Measurements from ENCODE around the gene MYBPC1.
A peak's percentile ranks its signal among the peaks of the same experiment; 100 is the strongest.
"Not testable (repeated sequence)": the region's sequence is repeated elsewhere in the genome, so short reads cannot be mapped to it uniquely, and the experiment has no call there.

The MYBPC1 gene

GRCh38 chr12:101664992-101665391 lies 70.2 kb downstream of the MYBPC1 start:
- peaks cover under 1% of the 10 kb centered on the region for H3K4me1 Mint-ChIP-seq
- no peak overlapping the region for H3K27ac Mint-ChIP-seq
- DNase-seq (ENCODE audit: low spot score in 2 of 2) (no peak), ATAC-seq (no peak)
- no peaks in the 10 kb centered on the region for H3K9me3 Mint-ChIP-seq
- no peak overlapping the region for H3K4me3 Mint-ChIP-seq
- H3K36me3 Mint-ChIP-seq, result peaks cover 3% of the 10 kb centered on the region

GRCh38 chr12:101666052-101666728 lies 71.4 kb downstream of the MYBPC1 start:
- Mint-ChIP-seq H3K36me3 (peaks cover 6% of the 10 kb centered on the region), H3K4me1 (peaks cover 9% of the 10 kb centered on the region), H3K27ac (no peak overlapping the region), H3K4me3 (no peak overlapping the region), H3K9me3 (no peaks in the 10 kb centered on the region)
- DNase-seq (ENCODE audit: low spot score in 2 of 2), result no peak
- peak; percentile 13 for ATAC-seq

DNA sequence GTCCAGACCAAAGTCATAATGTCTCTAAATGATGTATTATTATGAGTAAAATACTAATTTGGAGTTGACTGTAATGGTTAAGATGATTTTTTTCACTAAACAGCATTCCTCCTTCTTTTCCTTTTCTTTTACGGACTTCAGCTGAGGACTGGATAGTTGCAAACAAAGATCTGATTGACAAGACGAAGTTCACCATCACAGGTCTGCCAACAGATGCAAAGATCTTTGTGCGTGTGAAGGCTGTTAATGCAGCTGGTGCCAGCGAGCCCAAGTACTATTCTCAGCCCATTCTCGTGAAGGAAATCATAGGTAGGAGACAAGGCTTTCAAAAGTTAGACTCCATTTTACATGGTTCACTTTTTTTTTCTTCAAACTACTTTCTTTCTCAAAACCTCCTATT lies 72.8 kb downstream of the MYBPC1 start:
- ATAC-seq (no peak), DNase-seq (ENCODE audit: low spot score in 2 of 2) (no peak)
- H3K9me3 Mint-ChIP-seq, result no peaks in the 10 kb centered on the region
- no peak overlapping the region for H3K4me3 Mint-ChIP-seq
- H3K27ac Mint-ChIP-seq, result no peak overlapping the region
- H3K4me1 Mint-ChIP-seq, result peaks cover 20% of the 10 kb centered on the region
- peaks cover 6% of the 10 kb centered on the region for H3K36me3 Mint-ChIP-seq

DNA sequence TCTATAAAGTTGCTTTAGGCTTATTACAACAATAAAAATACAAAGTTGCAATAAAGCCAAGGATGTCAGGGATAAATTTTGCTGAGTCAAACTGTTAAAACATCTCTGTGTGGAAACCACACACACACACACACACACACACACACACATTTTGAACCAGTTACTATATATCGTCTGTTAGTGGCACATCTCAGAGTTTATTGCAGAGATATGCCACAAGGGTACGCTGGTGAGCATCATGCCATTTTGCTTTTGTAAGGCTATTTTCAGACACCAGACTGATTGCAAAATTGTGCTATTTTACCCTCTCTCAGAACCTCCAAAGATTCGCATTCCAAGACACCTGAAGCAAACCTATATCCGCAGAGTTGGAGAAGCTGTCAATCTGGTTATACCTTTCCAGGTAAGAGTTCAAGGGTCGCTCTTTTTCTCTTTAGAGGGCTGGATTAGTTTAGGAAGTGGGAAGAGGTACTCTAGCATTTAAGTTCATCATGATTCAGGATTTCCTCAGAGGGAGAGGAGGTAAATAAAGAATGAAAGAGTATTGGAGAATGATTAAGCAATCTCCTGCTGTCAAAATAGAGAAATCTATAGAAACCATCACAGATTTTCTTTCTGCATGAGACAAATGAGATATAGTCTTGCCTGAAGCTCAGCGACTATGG lies 75.4 kb downstream of the MYBPC1 start:
- peaks cover 20% of the 10 kb centered on the region for H3K4me1 Mint-ChIP-seq
- H3K27ac Mint-ChIP-seq, result no peak overlapping the region
- DNase-seq (ENCODE audit: low spot score in 2 of 2), result peak in 1 of 2 donors; percentile 58

GRCh38 chr12:101671157-101671791 lies 76.5 kb downstream of the MYBPC1 start:
- DNase-seq (ENCODE audit: low spot score in 2 of 2) (peak in 1 of 2 donors; percentile 57), ATAC-seq (peak; percentile 84)
- no peaks in the 10 kb centered on the region for H3K9me3 Mint-ChIP-seq
- peaks cover 6% of the 10 kb centered on the region for H3K36me3 Mint-ChIP-seq
- peak overlapping the region; percentile 61 for H3K27ac Mint-ChIP-seq
- H3K4me1 Mint-ChIP-seq, result peaks cover 20% of the 10 kb centered on the region
- H3K4me3 Mint-ChIP-seq, result peak overlapping the region; percentile 50

More for the DNA sequence above, 75.4 kb downstream of the MYBPC1 start:
- no peaks in the 10 kb centered on the region for H3K9me3 Mint-ChIP-seq
- H3K36me3 Mint-ChIP-seq, result peaks cover 6% of the 10 kb centered on the region
- peak; percentile 71 for ATAC-seq
- no peak overlapping the region for H3K4me3 Mint-ChIP-seq

GRCh38 chr12:101671833-101672232 lies 77.1 kb downstream of the MYBPC1 start:
- Mint-ChIP-seq H3K9me3 (no peaks in the 10 kb centered on the region), H3K4me3 (peak overlapping the region; percentile 50), H3K36me3 (peaks cover 6% of the 10 kb centered on the region), H3K27ac (peak overlapping the region; percentile 61), H3K4me1 (peaks cover 20% of the 10 kb centered on the region)
- ATAC-seq (no peak), DNase-seq (ENCODE audit: low spot score in 2 of 2) (no peak)

GRCh38 chr12:101675555-101675954 lies 80.8 kb downstream of the MYBPC1 start:
- Mint-ChIP-seq H3K27ac (no peak overlapping the region), H3K36me3 (no peaks in the 10 kb centered on the region)

GRCh38 chr12:101676497-101676896 lies 81.7 kb downstream of the MYBPC1 start:
- not testable (repeated sequence) for H3K9me3 Mint-ChIP-seq, H3K4me3 Mint-ChIP-seq
- H3K4me1 Mint-ChIP-seq, result peaks cover 19% of the 10 kb centered on the region

More at GRCh38 chr12:101675555-101675954, 80.8 kb downstream of the MYBPC1 start:
- ATAC-seq (no peak), DNase-seq (ENCODE audit: low spot score in 2 of 2) (no peak)
- H3K4me3 Mint-ChIP-seq, result no peak overlapping the region
- H3K9me3 Mint-ChIP-seq, result no peaks in the 10 kb centered on the region
- H3K4me1 Mint-ChIP-seq, result peaks cover 26% of the 10 kb centered on the region

DNA sequence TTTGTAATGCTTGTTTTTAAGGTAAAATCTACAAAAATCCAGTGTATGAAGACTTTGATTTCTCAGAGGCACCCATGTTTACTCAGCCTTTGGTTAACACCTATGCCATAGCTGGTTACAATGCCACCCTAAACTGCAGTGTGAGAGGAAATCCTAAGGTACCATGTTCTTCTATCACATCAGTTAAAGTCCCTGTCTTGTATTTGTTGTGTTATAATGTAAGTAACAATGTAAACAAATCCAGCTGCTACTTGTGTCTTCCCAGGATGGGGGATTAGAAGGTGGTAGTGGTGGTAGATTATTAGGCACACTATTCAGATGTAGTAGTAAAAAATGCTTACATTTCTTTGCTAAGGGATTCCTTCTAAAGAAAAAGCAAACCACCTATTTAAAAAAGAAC lies 83.3 kb downstream of the MYBPC1 start:
- Mint-ChIP-seq H3K27ac (no peak overlapping the region), H3K4me1 (peaks cover 11% of the 10 kb centered on the region), H3K9me3 (no peaks in the 10 kb centered on the region)

More at GRCh38 chr12:101676497-101676896, 81.7 kb downstream of the MYBPC1 start:
- DNase-seq (ENCODE audit: low spot score in 2 of 2); H3K36me3 Mint-ChIP-seq; H3K27ac Mint-ChIP-seq; ATAC-seq: not testable (repeated sequence)

DNA sequence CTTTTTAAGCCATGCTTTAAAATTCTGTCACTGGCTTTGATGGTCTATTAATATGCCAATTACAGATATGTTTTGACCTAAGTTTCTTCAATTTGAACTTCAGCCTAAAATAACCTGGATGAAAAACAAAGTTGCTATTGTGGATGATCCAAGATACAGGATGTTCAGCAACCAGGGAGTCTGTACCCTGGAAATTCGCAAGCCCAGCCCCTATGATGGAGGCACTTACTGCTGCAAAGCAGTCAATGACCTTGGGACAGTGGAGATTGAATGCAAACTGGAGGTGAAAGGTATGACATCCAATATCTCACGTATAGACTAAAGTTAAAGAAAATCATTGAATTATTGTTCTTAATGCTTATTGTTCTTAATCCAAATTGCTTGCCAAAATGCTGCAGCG lies 85.5 kb downstream of the MYBPC1 start:
- Mint-ChIP-seq H3K27ac (no peak overlapping the region), H3K36me3 (no peaks in the 10 kb centered on the region), H3K4me1 (peaks cover 11% of the 10 kb centered on the region), H3K9me3 (no peaks in the 10 kb centered on the region), H3K4me3 (no peak overlapping the region)
- no peak for ATAC-seq
- DNase-seq (ENCODE audit: low spot score in 2 of 2), result no peak

More for the DNA sequence above, 83.3 kb downstream of the MYBPC1 start:
- Mint-ChIP-seq H3K4me3 (no peak overlapping the region), H3K36me3 (no peaks in the 10 kb centered on the region)
- ATAC-seq (peak; percentile 64), DNase-seq (ENCODE audit: low spot score in 2 of 2) (no peak)

GRCh38 chr12:101680647-101681046 lies 85.9 kb downstream of the MYBPC1 start:
- ATAC-seq, result no peak
- Mint-ChIP-seq H3K36me3 (no peaks in the 10 kb centered on the region), H3K4me1 (peaks cover 11% of the 10 kb centered on the region), H3K4me3 (no peak overlapping the region), H3K27ac (no peak overlapping the region), H3K9me3 (no peaks in the 10 kb centered on the region)
- DNase-seq (ENCODE audit: low spot score in 2 of 2), result no peak

DNA sequence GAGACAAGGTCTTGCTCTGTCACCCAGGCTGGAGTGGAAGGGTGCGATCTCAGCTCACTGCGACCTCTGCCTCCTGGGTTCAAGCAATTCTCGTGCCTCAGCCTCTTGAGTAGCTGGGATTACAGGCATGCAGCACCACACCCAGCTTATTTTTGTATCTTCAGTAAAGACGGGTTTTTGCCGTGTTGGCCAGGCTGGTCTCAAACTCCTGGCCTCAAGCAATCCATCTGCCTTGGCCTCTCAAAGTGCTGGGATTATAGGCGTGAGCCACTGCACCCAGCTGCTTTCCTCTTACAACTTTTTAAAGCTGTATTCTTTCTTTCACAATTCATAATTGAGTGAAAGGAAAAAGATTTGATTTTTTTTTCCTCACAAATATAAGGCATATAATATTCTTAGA lies 86.9 kb downstream of the MYBPC1 start:
- not testable (repeated sequence) for H3K9me3 Mint-ChIP-seq; H3K36me3 Mint-ChIP-seq; ATAC-seq; H3K27ac Mint-ChIP-seq; H3K4me3 Mint-ChIP-seq; DNase-seq (ENCODE audit: low spot score in 2 of 2)
- peaks cover 11% of the 10 kb centered on the region for H3K4me1 Mint-ChIP-seq

- Mint-ChIP-seq H3K4me1 (no peaks in the 10 kb centered on the region), H3K36me3 (no peaks in the 10 kb centered on the region), H3K4me3 (no peak overlapping the region), H3K9me3 (no peaks in the 10 kb centered on the region), H3K27ac (no peak overlapping the region)
- DNase-seq (ENCODE audit: low spot score in 2 of 2) (no peak), ATAC-seq (no peak)
Measured at GRCh38 chr12:101685092-101685491, 90.3 kb downstream of the MYBPC1 start.

DNA sequence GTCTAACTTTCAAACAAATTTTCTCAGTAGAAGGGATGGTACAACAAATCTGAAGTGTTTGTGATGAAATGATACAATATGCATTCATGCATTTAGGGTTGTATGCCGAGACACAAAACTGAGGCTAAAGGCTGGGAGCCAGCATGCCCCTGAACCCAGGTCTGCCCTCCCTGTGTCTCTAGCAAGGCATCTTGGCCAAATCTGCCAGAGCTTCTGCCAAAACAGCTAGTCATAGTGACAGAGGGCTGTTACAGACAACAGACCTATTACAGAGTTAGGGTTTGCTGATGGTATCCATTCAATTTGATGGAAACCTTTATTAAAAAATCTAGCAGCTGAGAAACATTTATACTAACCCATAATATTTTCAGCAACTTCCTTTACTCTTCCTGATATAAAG lies 91.4 kb downstream of the MYBPC1 start:
- H3K9me3 Mint-ChIP-seq, result no peaks in the 10 kb centered on the region
- no peak for DNase-seq (ENCODE audit: low spot score in 2 of 2)
- ATAC-seq, result no peak
- H3K27ac Mint-ChIP-seq, result no peak overlapping the region
- no peaks in the 10 kb centered on the region for H3K36me3 Mint-ChIP-seq
- H3K4me1 Mint-ChIP-seq, result no peaks in the 10 kb centered on the region
- no peak overlapping the region for H3K4me3 Mint-ChIP-seq

DNA sequence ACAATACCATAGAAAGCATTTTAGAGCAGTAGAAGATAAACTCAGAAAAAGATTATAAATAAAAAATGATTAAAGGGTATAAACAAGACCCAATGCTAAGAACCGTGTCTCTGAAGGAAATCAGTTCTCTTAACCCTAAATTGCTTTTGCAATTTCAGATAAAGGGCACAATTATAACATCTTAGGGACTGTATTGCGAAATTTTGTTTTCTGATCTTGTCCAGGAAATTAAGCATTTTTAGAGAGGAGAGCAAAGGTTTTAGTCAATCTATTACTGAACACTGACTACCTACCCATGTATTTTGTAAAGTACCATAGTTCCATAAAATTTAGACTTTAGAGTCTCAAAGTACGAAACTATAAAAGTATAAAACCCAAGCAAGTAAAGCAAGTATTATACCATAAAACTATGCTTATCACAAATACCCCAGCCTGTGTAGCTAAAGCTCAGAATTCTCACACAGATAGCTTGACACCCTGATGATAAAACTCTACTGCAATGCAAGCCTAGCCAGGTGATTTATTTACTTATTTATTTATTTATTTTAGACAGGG lies 95.8 kb downstream of the MYBPC1 start:
- no peak for DNase-seq (ENCODE audit: low spot score in 2 of 2)
- H3K4me3 Mint-ChIP-seq, result no peak overlapping the region
- no peaks in the 10 kb centered on the region for H3K36me3 Mint-ChIP-seq
- ATAC-seq, result no peak
- H3K4me1 Mint-ChIP-seq, result no peaks in the 10 kb centered on the region
- H3K27ac Mint-ChIP-seq, result no peak overlapping the region
- no peaks in the 10 kb centered on the region for H3K9me3 Mint-ChIP-seq
